Activated T-helper 17 cell treated with anti-CD3 and anti-CD28 coated beads, Interleukin-2, amount 50 U/mL, for 72 hours (primary cell): ENCODE data around the gene CDC20B. TPM values are rescaled to one million over a fixed set of nuclear protein-coding genes. Genes with fewer than 3 reads are reported as not detected.

Source experiments
- ATAC-seq: fragments of 150-1000 bp; cut with Tn5 transposase; replicated peaks from 2 replicates; pipeline ENCODE4 v1.10.0; 2021; ENCODE audit warnings: mild to moderate bottlenecking, moderate library complexity
- H3K27ac Mint-ChIP-seq: one replicate; pipeline ENCODE4 v1.8.0; 2022; ENCODE audit warnings: mixed read lengths
- H3K27me3 Mint-ChIP-seq: one replicate; pipeline ENCODE4 v1.8.0; 2022; ENCODE audit warnings: mixed read lengths
- H3K36me3 Mint-ChIP-seq: one replicate; pipeline ENCODE4 v1.8.0; 2022; ENCODE audit warnings: low read depth, mild to moderate bottlenecking, mixed read lengths
- H3K4me1 Mint-ChIP-seq: one replicate; pipeline ENCODE4 v1.8.0; 2022; ENCODE audit warnings: mixed read lengths
- H3K4me3 Mint-ChIP-seq: one replicate; pipeline ENCODE4 v1.8.0; 2022; ENCODE audit warnings: mild to moderate bottlenecking, mixed read lengths
- H3K9me3 Mint-ChIP-seq: one replicate; pipeline ENCODE4 v1.8.0; 2022; ENCODE audit warnings: mixed read lengths
- total RNA-seq, 2 donors: library from RNA; stranded (reverse); gene quantifications; one replicate each; pipeline ENCODE4 v1.2.3, GENCODE V29; 2022

Gene CDC20B, protein sequence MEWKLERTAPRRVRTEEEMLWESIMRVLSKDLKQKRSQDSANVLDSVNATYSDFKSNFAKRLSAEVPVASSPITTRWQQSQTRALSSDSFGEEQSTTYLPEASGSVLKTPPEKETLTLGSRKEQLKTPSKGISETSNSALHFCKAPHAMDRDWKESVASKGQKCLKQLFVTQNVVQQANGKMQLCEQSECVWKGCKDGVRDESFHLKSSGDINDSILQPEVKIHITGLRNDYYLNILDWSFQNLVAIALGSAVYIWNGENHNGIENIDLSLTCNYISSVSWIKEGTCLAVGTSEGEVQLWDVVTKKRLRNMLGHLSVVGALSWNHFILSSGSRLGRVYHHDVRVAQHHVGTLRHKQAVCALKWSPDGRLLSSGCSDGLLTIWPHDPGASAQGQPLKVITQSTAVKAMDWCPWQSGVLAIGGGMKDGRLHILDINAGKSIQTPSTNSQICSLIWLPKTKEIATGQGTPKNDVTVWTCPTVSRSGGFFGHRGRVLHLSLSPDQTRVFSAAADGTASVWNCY
- total RNA-seq = not detected

DNA sequence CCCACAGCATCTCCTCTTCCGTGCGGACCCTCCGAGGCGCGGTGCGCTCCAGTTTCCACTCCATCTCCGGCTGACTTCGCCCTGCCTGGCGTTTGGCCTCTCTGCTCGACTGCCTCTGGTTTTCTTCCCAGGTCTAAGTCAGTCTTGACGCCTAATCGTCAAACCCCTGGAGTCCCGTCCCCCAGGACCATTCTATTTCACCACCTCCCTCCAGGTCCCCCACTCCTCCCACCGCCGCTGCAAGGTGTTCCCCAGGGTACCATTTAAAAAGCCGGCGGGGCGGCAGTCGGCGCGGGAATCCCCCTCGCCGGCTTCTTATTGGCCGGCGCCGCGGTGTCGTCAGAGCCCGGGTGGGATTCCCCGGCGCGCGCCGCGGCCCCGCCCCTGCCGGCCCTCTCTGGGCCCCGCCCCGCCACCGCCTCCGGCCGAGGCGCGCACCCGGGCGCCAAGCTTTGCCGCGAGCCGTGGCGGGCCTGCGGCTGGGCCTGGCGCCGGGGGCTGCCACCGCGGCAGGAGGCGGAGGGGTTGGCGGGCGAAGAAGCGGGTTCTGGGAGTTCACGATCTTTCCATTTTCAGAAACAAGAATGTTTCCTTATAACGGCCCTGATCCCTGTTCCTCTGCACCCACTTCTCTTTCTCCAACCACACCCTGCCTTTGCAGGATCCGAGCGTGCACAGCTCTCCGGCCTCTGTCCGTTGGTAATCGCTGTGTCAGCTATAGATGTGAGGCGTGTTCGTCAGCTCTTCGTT, at the start of gene CDC20B:
TSS of gene CDC20B (minus strand) at position 241 of the 750 bp plus-strand sequence. CDS start at position 64, 177 bp downstream.
- peak; percentile 94 for ATAC-seq
- Mint-ChIP-seq H3K27ac (no peak within 1 kb of the TSS), H3K4me1 (peaks cover 20% of the 10 kb centered on the region), H3K27me3 (peaks cover 55% of the 10 kb centered on the region), H3K4me3 (peak within 1 kb of the TSS; percentile 78), H3K9me3 (no peaks in the 10 kb centered on the region), H3K36me3 (no peaks in the 10 kb centered on the region)

DNA sequence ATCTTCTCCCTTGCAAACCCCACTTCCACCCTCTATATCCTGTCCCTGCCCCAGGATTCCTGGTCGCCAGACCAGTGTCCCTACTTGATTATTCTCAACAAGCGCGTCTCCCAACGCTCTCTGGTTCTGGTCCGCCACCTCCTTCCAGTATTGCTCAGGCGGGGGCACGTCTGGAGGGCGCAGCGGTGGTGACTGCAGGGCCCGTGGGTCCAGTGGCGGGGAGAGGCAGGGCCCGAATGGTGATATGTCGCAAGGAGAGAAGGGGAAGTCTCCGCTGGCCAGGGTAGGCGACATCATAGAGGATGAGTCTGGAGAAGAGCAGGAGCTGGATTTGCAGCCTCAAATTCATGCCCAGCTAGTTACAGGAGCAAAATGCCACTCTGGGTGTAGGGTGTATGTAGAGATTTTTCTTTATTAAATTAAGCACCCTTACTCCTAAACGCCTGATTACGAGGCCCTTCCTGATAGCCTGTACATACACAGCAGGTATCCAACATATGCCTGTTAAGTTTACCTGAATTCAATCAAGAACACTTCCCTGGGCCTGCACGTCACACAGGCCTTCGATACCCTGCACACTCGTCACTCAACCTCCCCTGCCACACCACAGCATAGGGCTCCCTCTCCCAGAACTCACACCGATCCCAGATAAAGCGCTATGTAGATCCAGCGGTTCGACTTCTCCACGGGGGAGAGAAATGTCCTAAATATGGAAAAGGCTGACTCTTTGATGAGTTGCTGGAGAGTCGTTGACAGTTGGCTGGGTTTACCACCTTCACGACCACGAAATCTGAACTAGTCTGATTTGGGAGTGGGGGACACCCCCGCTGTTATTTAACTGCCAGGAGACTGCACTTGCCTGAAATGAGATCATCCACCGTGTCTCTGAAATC, 49.4 kb upstream of the CDC20B start:
- peak overlapping the region; percentile 38 for H3K4me3 Mint-ChIP-seq
- H3K4me1 Mint-ChIP-seq = peaks cover 11% of the 10 kb centered on the region
- no peak for ATAC-seq
- peaks cover 69% of the 10 kb centered on the region for H3K27me3 Mint-ChIP-seq
- no peaks in the 10 kb centered on the region for H3K36me3 Mint-ChIP-seq
- no peaks in the 10 kb centered on the region for H3K9me3 Mint-ChIP-seq
- H3K27ac Mint-ChIP-seq = no peak overlapping the region

DNA sequence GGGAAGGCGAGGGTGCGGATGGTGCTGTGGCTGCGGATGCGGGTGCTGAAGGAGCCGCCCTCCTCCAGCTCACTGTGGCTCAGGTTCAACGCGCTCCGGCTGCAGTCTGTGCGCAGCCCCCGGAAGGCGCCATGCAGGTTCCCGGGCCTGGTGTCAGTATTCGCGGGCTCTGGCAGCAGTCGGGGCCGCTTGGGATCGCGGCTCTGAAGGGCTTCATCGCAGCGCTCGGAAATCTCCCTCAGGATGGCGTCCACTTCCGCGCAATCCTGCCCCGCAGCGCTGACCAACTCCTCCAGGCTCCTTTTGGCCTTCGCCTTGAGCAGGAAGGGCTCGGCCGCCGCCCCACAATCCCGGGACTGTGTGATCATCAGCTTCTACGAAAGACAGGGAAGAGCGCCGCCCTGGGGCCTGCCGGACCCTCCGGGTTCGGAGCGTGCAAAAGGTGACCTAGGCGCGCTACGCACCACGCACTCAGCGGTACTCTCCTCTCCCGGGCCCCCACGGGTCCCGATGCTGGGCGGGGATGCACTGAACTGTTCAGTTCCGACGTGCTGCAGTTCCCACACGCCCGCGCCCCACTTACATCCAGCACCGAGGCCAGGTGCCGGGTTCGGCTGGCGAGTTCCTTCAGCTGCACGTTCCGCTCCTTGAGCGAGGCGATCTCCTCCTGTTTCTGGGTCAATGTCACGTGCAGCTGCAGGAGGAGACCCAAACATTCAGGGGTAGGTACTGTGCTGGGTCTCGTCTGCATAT, 47.6 kb upstream of the CDC20B start:
- peaks cover 62% of the 10 kb centered on the region for H3K27me3 Mint-ChIP-seq
- H3K4me1 Mint-ChIP-seq = peaks cover 11% of the 10 kb centered on the region
- peak overlapping the region; percentile 62 for H3K4me3 Mint-ChIP-seq
- H3K36me3 Mint-ChIP-seq = no peaks in the 10 kb centered on the region
- no peak overlapping the region for H3K27ac Mint-ChIP-seq
- ATAC-seq = peak; percentile 28
- H3K9me3 Mint-ChIP-seq = no peaks in the 10 kb centered on the region

DNA sequence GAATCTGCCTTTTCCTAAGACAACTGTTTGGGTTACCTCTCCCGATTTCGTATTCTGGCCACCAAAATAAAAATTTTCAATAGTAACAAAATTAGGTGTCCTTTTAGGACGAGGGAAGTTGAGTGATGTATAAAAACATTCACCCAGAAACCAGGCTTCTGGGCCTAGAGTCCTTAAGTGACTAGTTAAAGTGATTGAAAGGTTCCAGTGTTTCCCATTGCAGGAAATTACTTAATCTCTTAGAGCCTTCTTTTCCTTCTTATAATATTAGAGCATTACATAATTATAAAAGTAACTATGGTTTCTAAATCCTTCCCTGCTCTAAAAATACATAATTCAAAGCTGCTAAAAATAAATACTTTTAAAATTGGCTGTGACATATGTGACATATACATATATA, 46.8 kb upstream of the CDC20B start:
- peaks cover 11% of the 10 kb centered on the region for H3K4me1 Mint-ChIP-seq
- peak overlapping the region; percentile 62 for H3K4me3 Mint-ChIP-seq
- ATAC-seq = no peak
- H3K27ac Mint-ChIP-seq = no peak overlapping the region
- no peaks in the 10 kb centered on the region for H3K9me3 Mint-ChIP-seq
- no peaks in the 10 kb centered on the region for H3K36me3 Mint-ChIP-seq
- peaks cover 54% of the 10 kb centered on the region for H3K27me3 Mint-ChIP-seq

DNA sequence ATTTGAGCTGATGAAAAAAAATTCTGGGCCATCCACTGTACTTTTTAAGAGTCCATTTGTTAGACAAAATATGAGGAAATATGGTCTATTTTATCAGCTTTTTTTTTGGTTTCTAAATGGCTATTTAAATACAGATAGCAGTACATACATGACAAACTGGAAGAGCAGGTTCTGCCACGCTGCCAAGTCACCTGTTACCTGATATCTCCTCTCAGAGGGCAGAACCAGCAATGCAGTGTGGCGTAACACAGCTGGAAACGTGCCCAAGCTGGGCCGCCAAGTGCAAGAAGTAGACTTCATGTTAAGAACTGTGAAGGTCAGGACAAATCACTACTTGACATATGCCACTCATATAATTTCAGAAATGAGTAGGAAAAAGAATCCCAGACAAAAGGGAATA, 46.0 kb upstream of the CDC20B start:
- no peaks in the 10 kb centered on the region for H3K9me3 Mint-ChIP-seq
- H3K36me3 Mint-ChIP-seq = no peaks in the 10 kb centered on the region
- H3K27me3 Mint-ChIP-seq = peaks cover 46% of the 10 kb centered on the region
- no peak for ATAC-seq
- H3K4me3 Mint-ChIP-seq = no peak overlapping the region
- H3K27ac Mint-ChIP-seq = no peak overlapping the region
- peaks cover 11% of the 10 kb centered on the region for H3K4me1 Mint-ChIP-seq

DNA sequence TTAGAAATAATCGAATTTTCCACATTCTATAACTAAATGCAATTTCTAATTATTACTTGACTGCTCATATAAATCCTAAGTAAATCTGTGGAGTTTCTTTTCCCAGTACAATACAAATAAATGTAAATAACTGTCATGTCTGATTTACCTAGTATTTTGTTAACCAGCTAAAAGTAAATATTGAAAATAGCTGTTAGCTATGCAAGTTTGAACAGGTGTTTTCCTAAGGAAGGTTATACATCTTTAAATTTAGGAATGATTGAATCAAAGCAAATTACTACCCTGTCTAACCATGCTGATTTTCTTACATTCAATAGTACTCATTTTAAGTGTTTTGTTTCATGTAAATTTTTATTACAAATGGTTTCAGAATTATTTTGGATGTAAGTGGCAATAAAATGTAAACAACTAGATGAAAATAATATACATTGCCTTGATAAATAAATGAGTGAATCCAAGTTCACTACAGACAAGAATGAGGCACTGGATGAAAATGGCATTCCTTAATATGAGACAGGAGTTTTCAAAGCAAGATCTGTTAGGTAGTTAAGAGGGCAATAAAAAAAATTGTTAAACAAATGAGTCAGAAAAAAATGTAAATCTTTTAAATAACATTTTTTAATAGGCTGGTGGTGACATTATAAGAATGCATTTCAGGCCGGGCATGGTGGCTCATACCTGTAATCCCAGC, 38.4 kb upstream of the CDC20B start:
- Mint-ChIP-seq H3K4me3 (no peak overlapping the region), H3K9me3 (no peaks in the 10 kb centered on the region), H3K4me1 (no peaks in the 10 kb centered on the region), H3K27me3 (peaks cover 11% of the 10 kb centered on the region), H3K27ac (no peak overlapping the region), H3K36me3 (no peaks in the 10 kb centered on the region)
- ATAC-seq = no peak

DNA sequence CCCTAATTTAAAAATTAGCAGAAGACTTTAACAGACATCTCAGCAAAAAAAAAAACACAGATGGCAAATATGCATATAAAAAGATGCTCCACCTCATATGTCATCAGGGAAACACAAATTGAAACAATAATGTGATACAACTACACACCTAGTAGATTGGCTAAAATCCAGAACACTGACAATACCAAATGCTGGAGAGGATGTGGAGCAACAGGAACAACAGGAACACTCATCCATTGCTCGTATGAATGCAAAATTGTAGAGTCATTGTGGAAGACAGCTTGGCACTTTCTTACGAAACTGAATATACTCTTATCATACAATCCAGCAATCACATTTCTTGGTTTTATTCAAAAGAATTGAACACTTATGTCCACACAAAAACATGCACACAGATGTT, 32.0 kb upstream of the CDC20B start:
- ATAC-seq = no peak
- H3K4me1 Mint-ChIP-seq = no peaks in the 10 kb centered on the region
- peaks cover 27% of the 10 kb centered on the region for H3K27me3 Mint-ChIP-seq
- H3K4me3 Mint-ChIP-seq = no peak overlapping the region
- peaks cover 3% of the 10 kb centered on the region for H3K9me3 Mint-ChIP-seq
- H3K27ac Mint-ChIP-seq = no peak overlapping the region
- H3K36me3 Mint-ChIP-seq = no peaks in the 10 kb centered on the region

DNA sequence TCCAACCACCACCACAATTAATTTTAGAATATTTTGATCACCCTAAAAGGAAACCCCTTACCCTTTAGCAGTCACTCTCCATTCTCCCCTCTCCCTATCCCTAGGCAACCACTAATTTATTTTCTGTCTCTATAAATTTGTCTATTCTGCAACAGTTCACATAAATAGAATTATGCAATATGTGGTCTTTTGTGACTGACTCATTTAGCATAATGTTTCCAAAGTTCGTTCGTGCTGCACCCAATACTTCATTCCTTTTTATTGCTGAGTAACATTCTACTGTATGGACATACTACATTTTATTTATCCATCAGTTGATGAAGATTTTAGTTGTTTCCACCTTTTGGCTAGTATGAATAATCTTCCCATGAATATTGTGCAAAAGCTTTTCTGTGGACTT, 18.2 kb upstream of the CDC20B start:
- Mint-ChIP-seq H3K4me3 (no peak overlapping the region), H3K27me3 (peaks cover 61% of the 10 kb centered on the region), H3K4me1 (no peaks in the 10 kb centered on the region), H3K36me3 (no peaks in the 10 kb centered on the region), H3K27ac (no peak overlapping the region), H3K9me3 (no peaks in the 10 kb centered on the region)
- ATAC-seq = no peak

DNA sequence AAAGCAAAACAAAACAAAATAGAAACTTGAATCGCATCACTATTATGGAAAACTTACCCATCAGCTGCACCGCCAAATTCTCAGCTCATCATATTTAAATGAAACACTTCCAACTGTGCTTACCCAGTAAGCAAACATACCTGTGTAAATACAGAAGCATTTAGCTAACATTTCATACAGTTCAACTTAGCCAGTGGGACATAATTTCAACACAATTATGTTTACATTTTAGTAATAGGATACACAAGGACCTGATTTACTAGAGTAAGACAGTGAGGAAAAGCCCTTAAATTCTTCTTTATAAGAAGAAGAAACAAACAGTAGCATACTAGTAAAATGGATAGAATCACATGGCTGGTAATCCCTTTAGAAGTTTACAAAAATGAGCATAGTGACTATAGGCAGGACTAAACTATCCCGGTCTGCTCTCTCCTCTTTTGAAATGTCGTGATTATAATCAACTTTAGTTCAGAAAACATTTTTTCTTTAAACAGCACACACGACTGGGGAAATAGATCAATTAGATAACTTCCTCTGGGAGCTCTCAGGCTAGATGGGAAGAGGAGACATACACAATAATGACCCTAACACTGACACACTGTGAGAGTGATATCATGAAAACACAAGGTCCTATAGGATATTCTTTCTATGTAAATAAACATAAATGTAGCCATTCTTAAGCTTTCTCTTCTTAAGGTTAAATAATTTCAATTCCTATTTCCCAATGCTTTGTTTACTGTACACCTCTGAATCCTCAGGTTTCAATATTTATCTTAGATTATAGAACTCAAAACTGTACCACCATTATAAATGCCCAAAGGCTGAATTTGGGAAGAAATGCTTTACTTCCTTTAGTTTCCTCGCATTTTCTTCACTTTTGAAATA, 15.9 kb upstream of the CDC20B start:
- ATAC-seq = no peak
- no peaks in the 10 kb centered on the region for H3K4me1 Mint-ChIP-seq
- peaks cover 55% of the 10 kb centered on the region for H3K27me3 Mint-ChIP-seq
- H3K9me3 Mint-ChIP-seq = no peaks in the 10 kb centered on the region
- no peak overlapping the region for H3K27ac Mint-ChIP-seq
- H3K36me3 Mint-ChIP-seq = no peaks in the 10 kb centered on the region
- no peak overlapping the region for H3K4me3 Mint-ChIP-seq

DNA sequence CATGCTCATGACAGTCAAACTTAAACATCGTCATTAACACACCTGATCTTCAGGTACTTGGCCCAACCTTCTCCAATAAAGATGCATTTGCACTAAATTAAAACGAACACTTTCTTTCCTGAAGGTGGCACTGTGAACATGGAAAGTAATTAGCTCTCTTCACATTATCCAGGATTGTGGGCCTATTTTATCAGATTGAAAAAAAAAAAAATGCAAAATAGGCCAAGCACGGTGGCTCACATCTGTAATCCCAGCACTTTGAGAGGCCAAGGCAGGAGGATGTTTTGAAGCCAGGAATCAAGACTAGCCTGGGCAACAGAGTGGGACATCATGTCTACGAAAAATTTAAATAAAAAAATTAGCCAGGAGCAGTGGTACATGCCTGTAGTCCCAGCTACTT, 14.4 kb upstream of the CDC20B start:
- no peaks in the 10 kb centered on the region for H3K9me3 Mint-ChIP-seq
- H3K36me3 Mint-ChIP-seq = no peaks in the 10 kb centered on the region
- peaks cover 50% of the 10 kb centered on the region for H3K27me3 Mint-ChIP-seq
- no peak for ATAC-seq
- no peak overlapping the region for H3K27ac Mint-ChIP-seq
- H3K4me1 Mint-ChIP-seq = no peaks in the 10 kb centered on the region
- H3K4me3 Mint-ChIP-seq = no peak overlapping the region

DNA sequence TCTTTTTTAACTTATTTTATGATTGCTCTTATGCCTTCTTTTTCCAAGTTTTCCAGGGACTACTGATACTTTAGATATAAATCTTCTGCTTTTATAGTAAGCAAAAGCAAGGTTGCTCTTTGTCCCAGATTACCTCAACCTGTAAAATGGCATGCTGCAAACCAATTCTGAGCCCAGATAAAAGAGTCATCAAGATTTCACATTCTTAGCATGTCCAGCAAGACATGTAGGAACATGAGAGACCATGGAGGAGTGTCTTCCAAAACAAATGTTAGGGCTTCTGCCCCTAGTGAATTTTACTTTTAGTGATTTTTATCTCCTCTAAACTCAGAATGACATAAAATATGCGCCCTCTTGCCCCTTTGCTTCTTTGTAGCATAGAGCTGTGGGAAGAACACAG, 7.0 kb upstream of the CDC20B start:
- H3K4me3 Mint-ChIP-seq = no peak overlapping the region
- ATAC-seq = no peak
- peaks cover 11% of the 10 kb centered on the region for H3K4me1 Mint-ChIP-seq
- H3K36me3 Mint-ChIP-seq = no peaks in the 10 kb centered on the region
- no peak overlapping the region for H3K27ac Mint-ChIP-seq
- H3K9me3 Mint-ChIP-seq = no peaks in the 10 kb centered on the region
- H3K27me3 Mint-ChIP-seq = peaks cover 55% of the 10 kb centered on the region

DNA sequence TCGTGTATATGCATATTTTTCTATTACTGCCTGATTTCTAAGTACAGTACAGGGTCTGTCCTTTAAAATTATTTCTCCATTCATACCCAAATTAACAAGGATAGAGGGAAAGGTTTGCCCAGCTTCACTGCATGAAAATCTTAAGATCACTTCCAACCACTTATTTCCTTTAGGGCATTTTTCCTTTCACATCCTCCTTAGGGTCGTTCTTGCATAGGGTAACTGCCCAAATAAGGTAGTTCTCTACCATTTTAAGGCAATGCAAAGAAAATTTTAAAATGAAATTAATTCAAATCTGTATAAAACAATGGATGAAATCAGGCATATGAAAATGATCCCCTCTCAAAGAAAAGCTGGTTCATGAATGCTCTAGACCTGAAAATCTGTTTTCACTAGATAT, 4.1 kb upstream of the CDC20B start:
- Mint-ChIP-seq H3K36me3 (no peaks in the 10 kb centered on the region), H3K9me3 (no peaks in the 10 kb centered on the region), H3K4me3 (peak overlapping the region; percentile 38), H3K27ac (no peak overlapping the region), H3K27me3 (peaks cover 64% of the 10 kb centered on the region), H3K4me1 (peaks cover 20% of the 10 kb centered on the region)
- no peak for ATAC-seq
